ENCODE data around the gene ERI3. TPM values are rescaled to one million over a fixed set of nuclear protein-coding genes. Genes with fewer than 3 reads are reported as not detected.

The ERI3 gene
- total RNA-seq, 1 experiment from 2014 or later = 83.3 TPM

GRCh38 chr1:44371206-44371605, 16.1 kb upstream of the ERI3 start:
- no peaks in the 10 kb centered on the region for H3K36me3 ChIP-seq (ENCODE audit: control insufficient read depth, insufficient read depth, low read length)
- no peak for TF ChIP-seq POLR2AphosphoS5 (IDR thresholded peaks at IDR 0.05; ENCODE audit: low read depth, low read length)
- TF ChIP-seq TCF7L2 (IDR thresholded peaks at IDR 0.05; ENCODE audit: low read depth, low read length) = no peak
- no peak for TF ChIP-seq REST (IDR thresholded peaks at IDR 0.05; ENCODE audit: insufficient read depth in 1 of 2, low read depth in 2 of 2, low read length in 1 of 2)
- no TSS peak for BruUV-seq (replicated peaks)
- DNase-seq (ENCODE audit: low read depth, low spot score) (no peak), ATAC-seq (no peak)
- H3K9me3 ChIP-seq (ENCODE audit: control insufficient read depth, insufficient read depth, low read depth, low read length) = no peaks in the 10 kb centered on the region
- H3K4me3 ChIP-seq (ENCODE audit: low read depth in 2 of 2, low read length in 2 of 2) = no peak overlapping the region
- no peaks in the 10 kb centered on the region for H3K4me1 ChIP-seq (ENCODE audit: control insufficient read depth, insufficient read depth, low read length)
- no peak overlapping the region for H3K27ac ChIP-seq (ENCODE audit: low read length)
- H3K27me3 ChIP-seq (ENCODE audit: control insufficient read depth, insufficient read depth, low read length) = no peaks in the 10 kb centered on the region
- in situ Hi-C loops (cut with HindIII; ENCODE audit: low pct_unique_long_range_greater_than_20kb, low sequenced_read_pairs) (no loop called here), intact Hi-C loops (cut with micrococcal nuclease; ENCODE audit: unreplicated experiment) (no loop called here)
- ChIA-PET CTCF (interaction anchor here (0.8 kb wide), 1 partner anchor 174 kb away, joined by 3 read pairs; no protein-coding TSS in a partner anchor), POLR2A (interaction anchor here (0.8 kb wide), 1 partner anchor 8 kb away, joined by 3 read pairs; no protein-coding TSS in a partner anchor)

- H3K9me3 ChIP-seq (ENCODE audit: control insufficient read depth, insufficient read depth, low read depth, low read length) = no peaks in the 10 kb centered on the region
- DNase-seq (ENCODE audit: low read depth, low spot score) = no peak
- no peak for TF ChIP-seq SIN3A (IDR thresholded peaks at IDR 0.05; ENCODE audit: borderline replicate concordance, insufficient read depth, low read depth, low read length)
- BruUV-seq (replicated peaks) = no TSS peak
- ChIA-PET CTCF (no interaction called here), POLR2A (interaction anchor here (0.5 kb wide), 1 partner anchor 22 kb away, joined by 13 read pairs; no protein-coding TSS in a partner anchor)
- no peak overlapping the region for H3K27ac ChIP-seq (ENCODE audit: low read length)
- intact Hi-C loops (cut with micrococcal nuclease; ENCODE audit: unreplicated experiment) = no loop called here
- in situ Hi-C loops (cut with HindIII; ENCODE audit: low pct_unique_long_range_greater_than_20kb, low sequenced_read_pairs) = no loop called here
- H3K4me1 ChIP-seq (ENCODE audit: control insufficient read depth, insufficient read depth, low read length) = no peaks in the 10 kb centered on the region
- no peaks in the 10 kb centered on the region for H3K27me3 ChIP-seq (ENCODE audit: control insufficient read depth, insufficient read depth, low read length)
- no peak for ATAC-seq
- no peak overlapping the region for H3K4me3 ChIP-seq (ENCODE audit: low read depth in 2 of 2, low read length in 2 of 2)
- no peaks in the 10 kb centered on the region for H3K36me3 ChIP-seq (ENCODE audit: control insufficient read depth, insufficient read depth, low read length)
These were observed 13.6 kb upstream of the ERI3 start for GRCh38 chr1:44368471-44369151.

GRCh38 chr1:44367944-44368343, 12.9 kb upstream of the ERI3 start:
- H3K27me3 ChIP-seq (ENCODE audit: control insufficient read depth, insufficient read depth, low read length) = no peaks in the 10 kb centered on the region
- no peaks in the 10 kb centered on the region for H3K36me3 ChIP-seq (ENCODE audit: control insufficient read depth, insufficient read depth, low read length)
- H3K4me1 ChIP-seq (ENCODE audit: control insufficient read depth, insufficient read depth, low read length) = no peaks in the 10 kb centered on the region
- no peaks in the 10 kb centered on the region for H3K9me3 ChIP-seq (ENCODE audit: control insufficient read depth, insufficient read depth, low read depth, low read length)
- POLR2A ChIA-PET = no interaction called here
- BruUV-seq (replicated peaks) = no TSS peak
- no peak overlapping the region for H3K27ac ChIP-seq (ENCODE audit: low read length)
- CTCF ChIA-PET = no interaction called here
- no peak for ATAC-seq
- TF ChIP-seq SIN3A (IDR thresholded peaks at IDR 0.05; ENCODE audit: borderline replicate concordance, insufficient read depth, low read depth, low read length) = no peak
- TF ChIP-seq POLR2AphosphoS5 (IDR thresholded peaks at IDR 0.05; ENCODE audit: low read depth, low read length) = no peak
- TF ChIP-seq TCF7L2 (IDR thresholded peaks at IDR 0.05; ENCODE audit: low read depth, low read length) = no peak
- no peak for TF ChIP-seq REST (IDR thresholded peaks at IDR 0.05; ENCODE audit: insufficient read depth in 1 of 2, low read depth in 2 of 2, low read length in 1 of 2)
- TF ChIP-seq CTCF (IDR thresholded peaks at IDR 0.05) = no peak
- no peak for DNase-seq (ENCODE audit: low read depth, low spot score)
- in situ Hi-C loops (cut with HindIII; ENCODE audit: low pct_unique_long_range_greater_than_20kb, low sequenced_read_pairs) (no loop called here), intact Hi-C loops (cut with micrococcal nuclease; ENCODE audit: unreplicated experiment) (no loop called here)
- H3K4me3 ChIP-seq (ENCODE audit: low read depth in 2 of 2, low read length in 2 of 2) = no peak overlapping the region
